ENCODE results near the gene DNAJB14. TPM values are rescaled to one million over a fixed set of nuclear protein-coding genes. Genes with fewer than 3 reads are reported as not detected.

Gene DNAJB14
- total and polyA plus RNA-seq, 2 of the 13 experiments (the other 11 are each of a cell fraction or from before 2014, with no cell fraction given): 9.1 to 38.1 TPM

DNA sequence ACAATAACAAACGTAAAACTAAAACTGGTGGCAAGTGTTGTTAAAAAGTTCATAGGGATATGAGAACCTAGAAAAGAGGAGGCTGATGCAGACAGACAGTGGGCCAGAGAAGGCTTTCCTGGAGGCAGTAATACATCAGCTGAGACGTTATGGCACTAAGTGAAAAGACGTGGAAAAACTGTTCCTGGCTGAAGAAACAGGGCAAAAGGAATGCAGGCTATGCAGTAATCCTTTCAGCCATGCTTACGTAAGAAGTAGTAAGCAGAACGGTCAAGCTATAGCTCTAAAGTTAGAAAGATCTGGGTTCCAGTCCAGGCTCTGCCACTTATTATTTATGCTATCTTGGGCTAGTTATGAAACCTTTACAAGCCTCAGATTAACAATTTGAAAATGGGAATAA lies 58.6 kb downstream of the DNAJB14 start:
- FAIRE-seq (no peak), DNase-seq (ENCODE audit: low spot score) (no peak), ATAC-seq (no peak)
- TF ChIP-seq, protein P1, sequence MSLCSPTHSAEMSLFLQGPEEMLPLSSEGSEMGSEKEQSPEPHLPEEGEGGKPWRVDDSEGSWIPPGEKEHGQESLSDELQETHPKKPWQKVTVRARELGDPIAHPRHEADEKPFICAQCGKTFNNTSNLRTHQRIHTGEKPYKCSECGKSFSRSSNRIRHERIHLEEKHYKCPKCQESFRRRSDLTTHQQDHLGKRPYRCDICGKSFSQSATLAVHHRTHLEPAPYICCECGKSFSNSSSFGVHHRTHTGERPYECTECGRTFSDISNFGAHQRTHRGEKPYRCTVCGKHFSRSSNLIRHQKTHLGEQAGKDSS (CRISPR knock-in tag; IDR thresholded peaks at IDR 0.05; ENCODE audit: borderline replicate concordance, low read depth): no peak
- no peak for TF ChIP-seq NFYC (CRISPR knock-in tag; IDR thresholded peaks at IDR 0.05)
- no peak for TF ChIP-seq ZNF768 (CRISPR knock-in tag; IDR thresholded peaks at IDR 0.05)
- no peak for TF ChIP-seq ZNF780A (CRISPR knock-in tag; IDR thresholded peaks at IDR 0.05)
- no peak for TF ChIP-seq RBM22 (optimal IDR thresholded peaks at IDR 0.05; ENCODE audit: low read length)
- TF ChIP-seq ZNF326 (CRISPR knock-in tag; IDR thresholded peaks at IDR 0.05; ENCODE audit: borderline replicate concordance): no peak
- no peak for TF ChIP-seq ZNF563 (CRISPR knock-in tag; IDR thresholded peaks at IDR 0.05)
- TF ChIP-seq, protein P2, sequence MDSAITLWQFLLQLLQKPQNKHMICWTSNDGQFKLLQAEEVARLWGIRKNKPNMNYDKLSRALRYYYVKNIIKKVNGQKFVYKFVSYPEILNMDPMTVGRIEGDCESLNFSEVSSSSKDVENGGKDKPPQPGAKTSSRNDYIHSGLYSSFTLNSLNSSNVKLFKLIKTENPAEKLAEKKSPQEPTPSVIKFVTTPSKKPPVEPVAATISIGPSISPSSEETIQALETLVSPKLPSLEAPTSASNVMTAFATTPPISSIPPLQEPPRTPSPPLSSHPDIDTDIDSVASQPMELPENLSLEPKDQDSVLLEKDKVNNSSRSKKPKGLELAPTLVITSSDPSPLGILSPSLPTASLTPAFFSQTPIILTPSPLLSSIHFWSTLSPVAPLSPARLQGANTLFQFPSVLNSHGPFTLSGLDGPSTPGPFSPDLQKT (CRISPR knock-in tag; IDR thresholded peaks at IDR 0.05; ENCODE audit: borderline replicate concordance): no peak
- TF ChIP-seq IRF1 (CRISPR knock-in tag; IDR thresholded peaks at IDR 0.05; ENCODE audit: low read depth): no peak
- TF ChIP-seq BORCS8-MEF2B (CRISPR knock-in tag; IDR thresholded peaks at IDR 0.05): no peak
- no peak for TF ChIP-seq NFE2 (CRISPR knock-in tag; IDR thresholded peaks at IDR 0.05)
- TF ChIP-seq MED13 (CRISPR knock-in tag; IDR thresholded peaks at IDR 0.05): no peak
- H3K4me2 ChIP-seq (ENCODE audit: low read depth, low read length): no peak overlapping the region
- H3K9ac ChIP-seq (ENCODE audit: insufficient read depth, low read depth, low read length): no peak overlapping the region
- in situ Hi-C loops (cut with HindIII; ENCODE audit: extremely low pct_ligation_motif_present, low pct_unique_long_range_greater_than_20kb) (loop anchor here (10.0 kb wide), 1 partner anchor 323 kb away; the partner anchor contains the start of gene TRMT10A), intact Hi-C loops (cut with micrococcal nuclease; ENCODE audit: unreplicated experiment) (loop anchor here (5.0 kb wide), 1 partner anchor 811 kb away; no protein-coding TSS in a partner anchor)
- BruUV-seq (replicated peaks): no TSS peak
- H3K9me3 ChIP-seq (ENCODE audit: low read length): no peaks in the 10 kb centered on the region
- no peaks in the 10 kb centered on the region for H3K27me3 ChIP-seq (ENCODE audit: control insufficient read depth in 1 of 2, insufficient read depth in 2 of 2, low read length in 2 of 2)
- H3K36me3 ChIP-seq (replicated peaks in 1 of 2; ENCODE audit: control insufficient read depth in 1 of 2, insufficient read depth in 2 of 2, low read length in 2 of 2): peaks cover 2 to 17% of the 10 kb centered on the region in 2 experiments; a peak in 3 of 5 replicates
- ChIA-PET CTCF (ENCODE audit: low intra/inter-chr PET ratio, low total read pairs) (no interaction called here), POLR2A (no interaction called here)
- peaks cover 19% of the 10 kb centered on the region for H3K4me1 ChIP-seq (ENCODE audit: insufficient read depth, low read length)
- H3K79me2 ChIP-seq (ENCODE audit: insufficient read depth, low read length): peaks cover 24% of the 10 kb centered on the region
- no peak overlapping the region for H2AFZ ChIP-seq (ENCODE audit: low read length)
- H3K27ac ChIP-seq (ENCODE audit: extremely low read length, insufficient read depth, low read length): no peak overlapping the region
- WGBS (ENCODE audit: low lambda C conversion rate): 82% methylated on average over 5 of the region's 5 CpGs
- H4K20me1 ChIP-seq (ENCODE audit: insufficient read depth, low read length): no peaks in the 10 kb centered on the region
- H3K4me3 ChIP-seq (replicated peaks in 1 of 3; ENCODE audit: insufficient read depth in 1 of 3, low read depth in 2 of 3, low read length in 3 of 3): no peak overlapping the region

Data from HepG2 (cell line).